HG02981 (cell line): Measurements from ENCODE around the gene ACSL1.
A peak's percentile ranks its signal among the peaks of the same experiment; 100 is the strongest.
"Not testable (repeated sequence)": the region's sequence is repeated elsewhere in the genome, so short reads cannot be mapped to it uniquely, and the experiment has no call there.

Experiments
- ATAC-seq: cut with Tn5 transposase; IDR thresholded peaks from one replicate; pipeline ENCODE4 v1.9.1; 2021; ENCODE audit warnings: mild to moderate bottlenecking, moderate library complexity; ENCODE audit not compliant: unreplicated experiment

Gene ACSL1

GRCh38 chr4:184762100-184762499 lies 63.7 kb downstream of the ACSL1 start:
- ATAC-seq, result peak; percentile 89

DNA sequence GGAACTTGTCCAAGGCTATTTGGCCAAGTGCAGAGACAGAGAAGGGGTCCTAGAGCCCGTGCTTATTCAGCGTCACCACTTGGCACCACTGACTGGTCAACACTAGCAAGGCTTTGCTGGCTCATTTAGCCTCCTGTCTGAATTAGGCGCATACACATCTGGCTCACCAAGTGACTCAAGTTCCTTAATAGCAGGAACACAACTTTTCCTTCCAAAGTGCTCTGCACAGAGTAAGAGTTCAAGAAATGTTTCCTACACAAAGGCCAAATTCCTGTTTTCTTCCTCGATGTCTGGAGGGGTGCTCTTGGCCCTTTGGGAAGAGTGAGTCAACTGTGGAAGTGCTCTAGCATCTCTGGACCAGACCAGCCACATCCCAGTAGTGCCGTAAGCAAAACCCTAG lies 65.1 kb downstream of the ACSL1 start:
- ATAC-seq, result no peak

DNA sequence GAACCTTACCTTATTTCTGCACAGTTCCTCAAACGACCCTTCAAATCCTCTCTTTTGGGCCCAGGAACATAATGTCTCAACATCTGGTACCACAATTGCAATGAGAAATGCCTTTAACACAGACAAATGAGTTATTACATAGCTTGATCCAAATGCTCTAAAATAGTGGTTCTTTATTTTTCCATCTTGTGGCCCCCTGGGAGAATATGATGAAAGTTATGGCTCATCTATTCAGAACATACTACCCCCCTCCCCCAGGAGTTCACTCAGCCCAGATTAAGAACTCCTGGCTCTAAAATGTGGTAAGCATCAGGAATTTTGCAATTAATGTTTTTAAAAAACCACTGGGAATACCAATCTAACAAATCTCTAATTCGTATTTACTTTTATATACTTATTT lies 68.0 kb downstream of the ACSL1 start:
- ATAC-seq, result no peak

GRCh38 chr4:184756399-184756798 lies 69.4 kb downstream of the ACSL1 start:
- ATAC-seq, result no peak

GRCh38 chr4:184755278-184755677 lies 70.5 kb downstream of the ACSL1 start:
- ATAC-seq, result no peak

GRCh38 chr4:184752496-184753275 lies 73.1 kb downstream of the ACSL1 start:
- no peak for ATAC-seq

DNA sequence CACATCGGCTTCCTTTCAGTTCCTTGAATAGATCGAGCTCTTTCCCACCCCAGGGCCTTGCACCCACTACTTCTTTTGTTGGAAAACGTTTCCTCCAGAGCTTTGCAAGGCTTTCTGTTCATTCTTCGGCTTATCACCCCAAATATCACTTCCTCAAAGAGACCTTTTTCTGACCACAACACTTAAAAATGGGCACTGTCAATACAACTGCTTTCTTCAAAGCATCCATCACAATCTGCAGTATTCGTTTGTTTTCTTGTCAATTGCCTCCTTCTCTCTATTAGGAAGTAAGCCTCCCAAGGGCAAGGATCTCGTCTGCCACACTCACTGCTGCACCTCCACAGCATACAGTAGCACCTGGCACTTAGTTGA lies 74.2 kb downstream of the ACSL1 start:
- no peak for ATAC-seq

DNA sequence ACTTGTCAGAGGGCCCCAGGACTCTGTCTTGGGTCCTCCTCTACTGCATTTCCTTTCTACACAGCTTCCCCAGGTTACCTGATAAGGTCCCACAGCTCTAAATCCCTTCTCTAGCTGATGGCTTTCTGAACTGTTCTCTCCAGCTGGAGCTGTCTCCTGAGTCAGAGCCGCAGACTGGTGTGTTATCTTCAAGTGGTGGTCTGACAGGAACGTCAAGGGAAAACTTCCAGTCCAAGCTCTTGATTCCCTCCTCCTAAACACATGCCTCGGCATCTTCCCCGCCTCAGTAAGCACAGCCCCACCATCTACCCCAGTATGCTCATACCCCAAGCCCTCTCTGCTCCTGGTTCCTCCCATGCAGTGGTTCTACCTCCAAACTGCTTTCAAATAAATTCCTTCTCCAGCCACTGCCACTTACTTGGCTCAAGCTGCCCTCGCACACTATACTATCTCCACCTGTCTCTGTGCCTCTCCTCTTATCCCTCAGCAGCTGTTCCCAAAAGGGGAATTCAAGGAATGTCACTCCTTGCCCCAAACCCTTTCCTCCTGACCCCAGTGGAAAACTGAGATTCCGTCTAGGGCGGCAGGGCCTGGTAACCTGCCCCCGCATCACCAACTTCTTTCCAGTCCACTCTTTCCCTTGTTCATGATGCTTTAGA lies 74.7 kb downstream of the ACSL1 start:
- no peak for ATAC-seq

DNA sequence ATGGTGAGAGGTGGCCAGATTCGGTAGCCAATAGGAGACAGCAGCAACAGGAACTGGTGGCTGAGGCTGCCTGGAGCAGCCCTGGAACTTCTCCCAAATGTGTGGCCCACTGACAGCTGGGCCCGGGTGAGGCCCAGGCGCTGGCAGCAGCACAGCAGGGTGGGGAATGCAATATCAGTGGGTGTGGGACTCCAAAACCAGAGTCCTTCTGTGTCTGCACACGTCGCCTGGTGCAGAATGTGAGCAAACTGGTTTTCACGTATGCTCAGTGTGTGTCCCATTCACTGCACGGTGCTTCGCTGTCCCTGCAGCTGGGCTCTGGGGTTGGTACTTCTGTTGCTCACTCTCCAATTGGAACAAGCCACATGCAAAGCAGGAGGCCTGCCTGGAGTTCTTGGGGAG lies 77.5 kb downstream of the ACSL1 start:
- ATAC-seq, result no peak

DNA sequence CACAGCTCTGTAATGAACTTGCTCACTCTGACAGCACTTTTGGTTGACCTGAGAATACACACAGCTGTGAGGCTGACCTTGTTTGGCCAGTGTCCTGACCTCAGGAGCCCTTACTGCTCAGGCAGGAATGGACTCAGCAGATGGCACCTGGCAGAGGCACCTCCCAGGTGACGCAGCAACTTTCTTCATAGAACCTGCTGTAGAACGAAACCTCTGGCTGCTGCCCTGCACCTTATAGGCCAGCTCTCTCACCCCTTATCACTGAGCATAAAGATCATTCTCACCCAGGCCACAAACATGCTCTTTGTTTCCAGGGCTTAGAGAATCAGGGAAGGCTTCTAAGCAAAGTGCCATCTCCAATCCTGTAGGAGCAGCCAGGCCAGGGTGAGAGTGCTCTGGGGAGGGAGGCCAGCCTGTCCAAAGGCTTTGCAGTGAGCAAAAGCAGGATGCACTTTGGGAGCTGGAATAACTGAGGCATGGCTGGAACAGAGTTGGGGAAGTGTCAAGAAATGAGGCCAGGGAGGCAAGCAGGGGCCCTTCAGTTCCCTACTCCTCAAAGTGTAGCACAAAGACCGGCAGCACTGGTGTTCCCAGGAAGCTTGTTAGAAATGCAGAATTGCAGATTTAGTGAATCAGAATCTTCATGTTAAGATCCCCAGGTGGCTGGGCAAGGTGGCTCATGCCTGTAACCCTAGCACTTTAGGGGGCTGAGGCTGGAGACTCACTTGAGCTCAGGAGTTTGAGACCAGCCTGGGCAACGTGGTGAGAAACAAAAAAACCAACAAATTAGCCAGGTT lies 78.5 kb downstream of the ACSL1 start:
- no peak for ATAC-seq

GRCh38 chr4:184745831-184746795 lies 79.7 kb downstream of the ACSL1 start:
- ATAC-seq, result peak; percentile 78

DNA sequence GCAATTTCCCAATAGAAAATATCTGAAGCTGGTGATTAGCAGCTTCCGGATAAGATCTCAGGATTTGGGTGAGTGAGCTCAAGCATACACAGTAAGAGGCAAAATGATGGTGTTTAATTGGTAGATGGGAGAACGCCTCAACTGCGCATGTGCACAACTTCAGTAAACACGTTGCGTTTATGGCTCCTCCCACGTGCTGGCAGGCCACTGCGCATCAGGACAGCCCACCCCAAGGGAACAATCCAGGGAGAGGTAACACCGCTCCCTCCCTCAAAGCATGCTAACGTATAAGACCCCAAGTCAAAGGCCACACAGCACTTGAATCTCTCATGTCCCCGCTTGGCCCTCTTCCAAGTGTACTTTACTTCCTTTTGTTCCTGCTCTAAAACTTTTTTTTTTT lies 81.5 kb downstream of the ACSL1 start:
- no peak for ATAC-seq

DNA sequence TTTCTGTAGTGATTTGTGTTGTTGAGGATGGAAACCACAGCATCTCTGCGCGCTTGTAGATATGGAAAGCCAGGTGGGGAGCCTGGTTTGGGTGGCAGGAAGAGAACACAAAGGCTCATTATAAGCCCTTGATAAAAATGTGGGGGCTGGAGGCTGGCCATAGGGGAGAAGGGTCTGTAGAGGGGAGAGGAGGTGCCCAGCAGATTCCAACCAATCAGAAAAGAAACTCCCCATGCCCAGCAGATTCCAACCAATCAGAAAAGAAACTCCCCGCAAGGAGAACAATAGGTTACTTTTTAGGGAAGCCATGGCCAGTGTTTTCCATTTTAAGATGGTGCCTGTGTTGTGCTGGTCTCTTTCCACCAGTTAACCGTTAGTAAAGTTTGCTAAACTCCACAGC lies 82.1 kb downstream of the ACSL1 start:
- no peak for ATAC-seq

DNA sequence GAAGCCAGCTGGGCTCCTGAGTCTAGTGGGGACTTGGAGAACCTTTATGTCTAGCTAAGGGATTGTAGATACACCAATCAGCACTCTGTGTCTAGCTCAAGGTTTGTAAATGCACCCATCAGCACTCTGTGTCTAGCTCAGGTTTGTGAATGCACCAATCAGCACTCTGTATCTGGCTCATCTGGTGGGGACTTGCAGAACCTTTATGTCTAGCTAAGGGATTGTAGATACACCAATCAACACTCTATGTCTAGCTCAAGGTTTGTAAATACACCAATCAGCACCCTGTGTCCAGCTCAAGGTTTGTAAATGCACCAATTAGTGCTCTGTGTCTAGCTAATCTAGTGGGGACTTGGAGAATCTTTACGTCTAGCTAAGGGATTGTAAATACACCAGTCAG lies 84.1 kb downstream of the ACSL1 start:
- ATAC-seq, result not testable (repeated sequence)

DNA sequence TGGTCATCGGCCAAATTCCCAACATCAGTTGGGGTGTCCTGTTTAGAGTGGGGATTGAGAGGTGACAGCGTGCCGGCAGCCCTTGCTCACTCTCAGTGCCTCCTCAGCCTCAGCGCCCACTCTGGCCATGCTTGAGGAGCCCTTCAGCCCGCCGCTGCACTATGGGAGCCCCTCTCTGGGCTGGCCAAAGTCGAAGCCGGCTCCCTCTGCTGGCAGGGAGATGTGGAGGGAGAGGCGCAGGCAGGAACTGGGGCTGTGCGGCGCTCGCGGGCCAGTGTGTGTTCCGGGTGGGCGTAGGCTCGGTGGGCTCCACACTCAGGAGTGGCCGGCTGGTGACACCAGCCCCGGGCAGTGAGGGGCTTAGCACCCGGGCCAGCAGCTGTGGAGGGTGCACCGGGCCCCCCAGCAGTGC lies 84.8 kb downstream of the ACSL1 start:
- no peak for ATAC-seq

GRCh38 chr4:184739575-184739974 lies 86.2 kb downstream of the ACSL1 start:
- ATAC-seq, result not testable (repeated sequence)

GRCh38 chr4:184734758-184735157 lies 91.0 kb downstream of the ACSL1 start:
- ATAC-seq, result no peak

DNA sequence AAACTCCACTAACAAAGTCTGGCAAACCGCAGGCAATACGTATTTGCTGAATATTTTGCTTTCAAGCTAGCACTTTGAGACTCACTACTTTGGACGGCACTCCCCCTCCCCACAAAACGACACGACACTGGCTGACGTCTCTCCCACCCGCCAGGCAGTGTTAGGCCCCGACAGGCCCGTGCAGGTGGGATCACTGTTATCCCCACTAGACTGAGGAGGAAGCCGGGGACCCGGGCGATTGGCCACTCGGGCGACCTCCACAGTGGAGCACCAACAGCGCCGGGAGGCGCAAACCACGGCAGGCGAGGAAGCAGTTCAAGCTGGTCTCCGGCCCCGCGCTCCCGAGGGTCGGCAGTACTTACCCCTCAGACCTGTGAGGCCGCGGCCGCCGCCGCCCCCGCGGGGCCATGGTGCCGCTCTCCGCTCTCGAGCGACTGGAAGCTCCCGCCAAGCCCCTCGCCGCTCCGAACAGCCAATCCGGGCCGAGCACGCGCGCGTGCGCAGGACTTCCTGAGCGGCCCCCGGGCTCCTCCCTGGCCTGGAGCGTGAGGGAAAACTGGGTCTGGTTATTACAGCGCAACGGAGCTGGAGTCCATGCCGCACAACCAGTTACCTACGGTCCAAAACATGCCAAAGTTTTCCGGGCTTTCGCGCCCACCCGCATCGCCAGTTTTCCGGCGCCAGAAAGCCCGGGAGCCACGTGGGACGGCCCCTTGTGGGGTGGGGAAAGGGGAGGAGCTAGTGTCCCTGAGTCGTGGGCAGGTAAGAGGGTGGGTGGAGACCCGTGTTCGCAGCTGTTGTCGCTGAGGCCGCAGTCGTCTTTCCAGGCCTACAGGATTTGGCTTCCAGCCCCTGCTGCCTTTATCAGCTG lies 91.9 kb downstream of the ACSL1 start, which contains the start of gene CENPU:
TSS of gene CENPU (minus strand) at position 443 of the 871 bp plus-strand sequence. CDS start at position 409, 34 bp downstream.
- peak; percentile 90 for ATAC-seq

DNA sequence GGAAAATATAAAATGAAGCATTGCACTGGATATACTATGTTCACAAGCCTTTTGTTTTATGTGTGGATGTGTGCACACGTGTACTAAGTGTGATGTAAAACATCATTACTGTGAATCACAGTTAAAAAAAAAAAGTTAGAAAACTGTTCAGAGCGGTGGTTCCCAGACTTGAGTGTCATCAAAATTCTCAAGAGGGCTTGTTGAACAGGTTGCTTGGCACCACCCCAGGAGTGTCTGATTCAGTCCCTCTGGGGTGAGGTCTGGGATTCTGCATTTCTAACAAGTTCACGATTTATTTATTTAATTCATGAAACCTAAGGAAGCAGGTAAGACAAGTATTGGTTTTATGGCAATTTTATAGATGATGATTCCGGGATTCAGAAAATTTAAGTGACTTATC lies 93.6 kb downstream of the ACSL1 start:
- ATAC-seq, result no peak

DNA sequence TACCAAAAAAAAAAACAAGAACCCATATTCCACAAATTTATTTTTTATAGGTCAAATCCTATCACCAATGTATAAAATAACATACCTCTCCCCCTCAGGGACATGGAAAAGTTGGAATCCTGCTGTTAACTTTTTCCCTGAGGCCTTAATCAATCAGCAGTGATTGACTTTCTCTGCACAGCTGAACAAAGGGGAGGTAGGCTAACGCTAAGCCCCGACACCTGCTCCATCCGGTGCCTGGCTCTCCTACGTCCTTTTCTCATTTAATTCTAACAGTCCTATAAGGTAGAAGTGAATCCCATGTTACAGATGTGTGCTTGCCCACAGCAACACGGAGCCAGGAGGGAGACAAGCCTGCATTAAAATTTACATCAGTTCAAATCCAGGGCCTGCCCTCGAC lies 94.7 kb downstream of the ACSL1 start:
- ATAC-seq, result no peak
